WERI-Rb-1 (cell line): ENCODE results near the gene APP.

ENCODE experiments used
- DNase-seq: peaks from one replicate; pipeline ENCODE4 v3.0.0-alpha.2; 2020
- H3K27ac ChIP-seq: fragments of 250-450 bp; sonication (Bioruptor Pico); 2 replicates; pipeline ENCODE4 v1.5.1; 2020; ENCODE audit warnings: mild to moderate bottlenecking, moderate library complexity
- H3K27me3 ChIP-seq: fragments of 250-450 bp; sonication (Bioruptor Pico); 2 replicates; pipeline ENCODE4 v1.5.1; 2021; ENCODE audit warnings: mild to moderate bottlenecking, low read depth, moderate library complexity; ENCODE audit not compliant: insufficient read depth, severe bottlenecking
- H3K36me3 ChIP-seq: fragments of 250-450 bp; sonication (Bioruptor Pico); 2 replicates; pipeline ENCODE4 v1.5.1; 2020; ENCODE audit warnings: mild to moderate bottlenecking, moderate library complexity
- H3K4me3 ChIP-seq: 2 replicates; pipeline ENCODE4 v1.5.1; 2011; ENCODE audit warnings: low read depth, mild to moderate bottlenecking, control low read depth, low read length
- H3K9me3 ChIP-seq: fragments of 250-450 bp; sonication (Bioruptor Pico); 2 replicates; pipeline ENCODE4 v1.5.1; 2021; ENCODE audit warnings: mild to moderate bottlenecking, moderate library complexity; ENCODE audit not compliant: severe bottlenecking
- TF ChIP-seq, protein P1 (sequence below): IDR thresholded peaks from 2 replicates; pipeline ENCODE4 v1.5.1; 2011; ENCODE audit warnings: low read depth, mild to moderate bottlenecking, control low read depth, inconsistent platforms, low read length

Gene APP

DNA sequence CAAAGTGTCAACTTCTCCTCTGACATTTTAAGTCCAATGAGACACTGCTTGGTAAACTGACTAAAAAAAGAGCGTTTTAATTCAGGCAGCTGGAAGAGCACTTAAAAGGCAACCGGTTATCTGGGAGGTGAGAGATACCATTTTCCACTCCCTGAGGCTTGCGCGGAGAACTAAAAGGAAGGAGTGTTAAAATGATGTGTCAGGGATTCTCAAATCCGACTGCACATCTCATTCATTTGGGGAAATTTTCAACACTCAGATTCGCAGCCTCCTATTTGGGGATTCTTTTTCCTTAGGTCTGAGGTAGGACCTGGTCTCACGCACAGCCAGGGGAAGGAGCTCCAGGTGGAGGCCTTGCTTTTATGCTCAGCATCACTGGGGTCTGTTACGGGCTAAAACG, 281.9 kb downstream of the APP start:
- Histone ChIP-seq H3K36me3 (peaks cover 87% of the 10 kb centered on the region), H3K27me3 (no peaks in the 10 kb centered on the region), H3K4me3 (no peak overlapping the region), H3K27ac (no peak overlapping the region), H3K9me3 (no peaks in the 10 kb centered on the region)
- no peak for DNase-seq
- TF ChIP-seq, protein P1, sequence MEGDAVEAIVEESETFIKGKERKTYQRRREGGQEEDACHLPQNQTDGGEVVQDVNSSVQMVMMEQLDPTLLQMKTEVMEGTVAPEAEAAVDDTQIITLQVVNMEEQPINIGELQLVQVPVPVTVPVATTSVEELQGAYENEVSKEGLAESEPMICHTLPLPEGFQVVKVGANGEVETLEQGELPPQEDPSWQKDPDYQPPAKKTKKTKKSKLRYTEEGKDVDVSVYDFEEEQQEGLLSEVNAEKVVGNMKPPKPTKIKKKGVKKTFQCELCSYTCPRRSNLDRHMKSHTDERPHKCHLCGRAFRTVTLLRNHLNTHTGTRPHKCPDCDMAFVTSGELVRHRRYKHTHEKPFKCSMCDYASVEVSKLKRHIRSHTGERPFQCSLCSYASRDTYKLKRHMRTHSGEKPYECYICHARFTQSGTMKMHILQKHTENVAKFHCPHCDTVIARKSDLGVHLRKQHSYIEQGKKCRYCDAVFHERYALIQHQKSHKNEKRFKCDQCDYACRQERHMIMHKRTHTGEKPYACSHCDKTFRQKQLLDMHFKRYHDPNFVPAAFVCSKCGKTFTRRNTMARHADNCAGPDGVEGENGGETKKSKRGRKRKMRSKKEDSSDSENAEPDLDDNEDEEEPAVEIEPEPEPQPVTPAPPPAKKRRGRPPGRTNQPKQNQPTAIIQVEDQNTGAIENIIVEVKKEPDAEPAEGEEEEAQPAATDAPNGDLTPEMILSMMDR: no peak

DNA sequence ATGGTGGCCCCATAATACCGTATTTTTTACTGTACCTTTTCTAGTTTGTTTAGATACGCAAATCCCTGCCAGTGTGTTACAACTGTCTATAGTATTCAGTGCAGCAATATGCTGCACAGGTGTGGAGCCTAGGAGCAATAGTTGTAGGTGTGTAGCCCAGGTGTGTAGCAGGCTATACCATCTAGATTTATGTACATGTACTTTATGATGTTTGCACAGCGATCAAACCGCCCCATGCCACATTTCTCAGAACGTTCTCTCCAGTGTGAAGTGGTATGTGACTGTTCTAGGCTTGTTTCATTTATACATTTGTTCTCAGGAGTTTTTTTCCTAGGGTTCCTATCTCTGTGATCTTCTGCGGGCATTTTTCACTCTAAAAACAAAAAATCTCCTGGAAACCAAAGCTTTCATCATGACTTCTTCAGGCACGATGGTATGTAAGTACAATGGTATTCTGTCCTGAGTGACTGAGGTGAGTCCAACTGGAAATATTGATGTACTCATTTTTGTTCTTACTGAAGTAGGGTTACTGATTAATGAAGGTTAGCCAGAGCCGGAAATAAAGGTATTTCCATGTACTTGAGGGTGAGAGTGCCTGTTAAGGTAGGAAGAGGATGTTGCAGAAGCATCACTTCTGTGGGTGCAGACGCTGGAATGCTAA, 282.8 kb downstream of the APP start:
- DNase-seq: no peak
- TF ChIP-seq, protein P1: no peak
- Histone ChIP-seq H3K27me3 (no peaks in the 10 kb centered on the region), H3K36me3 (peaks cover 85% of the 10 kb centered on the region), H3K27ac (no peak overlapping the region), H3K9me3 (no peaks in the 10 kb centered on the region), H3K4me3 (no peak overlapping the region)

DNA sequence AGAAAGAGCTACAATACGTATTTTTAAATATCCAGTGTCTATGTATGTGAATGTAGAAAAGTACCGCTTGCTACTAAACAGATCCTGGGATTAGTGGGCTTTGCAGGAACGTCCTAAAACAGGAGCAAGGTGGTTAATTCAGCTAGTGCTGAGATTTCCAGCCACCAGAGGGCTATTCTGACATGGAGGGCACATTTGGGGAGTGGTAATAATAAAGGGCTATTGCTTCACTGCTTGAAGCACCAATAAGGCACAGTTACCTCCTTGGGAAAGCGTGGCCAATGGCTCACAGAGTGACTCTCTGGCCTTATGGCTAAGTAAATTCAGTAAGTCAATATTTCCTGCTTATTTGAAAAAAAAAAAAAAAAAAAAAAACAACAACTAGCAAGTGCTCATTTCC, 283.4 kb downstream of the APP start:
- peaks cover 85% of the 10 kb centered on the region for H3K36me3 ChIP-seq
- DNase-seq: peak; percentile 36
- TF ChIP-seq, protein P1: peak; percentile 36
- no peak overlapping the region for H3K27ac ChIP-seq
- H3K9me3 ChIP-seq: no peaks in the 10 kb centered on the region
- H3K27me3 ChIP-seq: no peaks in the 10 kb centered on the region
- no peak overlapping the region for H3K4me3 ChIP-seq

DNA sequence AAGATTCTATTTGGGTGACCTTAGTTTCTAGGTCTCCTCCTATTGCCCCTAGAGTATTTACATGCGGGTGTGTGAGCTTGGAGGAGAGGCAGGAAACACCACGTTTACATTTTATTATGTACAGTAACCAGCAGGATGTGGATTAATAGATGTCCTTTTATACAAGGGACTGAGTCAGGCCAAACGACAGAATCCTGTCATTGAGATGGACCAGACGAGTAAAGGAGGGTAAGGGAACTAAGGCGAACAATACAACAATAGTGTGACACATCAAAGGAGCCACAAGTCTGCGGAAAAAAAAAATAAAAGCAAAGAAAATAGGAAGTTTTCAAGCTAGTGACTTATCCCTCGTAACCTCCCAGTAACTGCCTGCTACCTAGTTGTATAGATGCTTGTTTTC, 284.7 kb downstream of the APP start:
- Histone ChIP-seq H3K9me3 (no peaks in the 10 kb centered on the region), H3K27ac (no peak overlapping the region), H3K36me3 (peaks cover 85% of the 10 kb centered on the region), H3K27me3 (no peaks in the 10 kb centered on the region), H3K4me3 (no peak overlapping the region)
- no peak for DNase-seq
- TF ChIP-seq, protein P1: no peak

DNA sequence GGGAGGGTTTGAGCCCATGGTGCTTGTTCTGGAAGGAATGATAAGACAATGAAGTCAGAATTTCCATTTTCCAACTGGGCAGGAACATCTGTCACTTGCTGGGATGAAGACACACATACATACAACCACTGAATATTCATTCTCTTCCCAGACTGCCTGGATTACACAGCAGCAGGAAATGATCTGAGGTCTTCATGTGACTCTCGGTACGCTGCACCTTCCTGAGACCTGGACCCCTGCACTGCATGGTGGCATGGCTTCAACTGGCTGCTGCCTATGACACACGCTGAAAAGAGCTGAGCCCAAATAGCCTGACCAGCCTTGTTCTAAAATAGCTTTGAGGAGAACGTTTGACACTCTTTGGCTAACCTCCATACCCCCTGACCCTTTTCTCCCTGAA, 285.2 kb downstream of the APP start:
- Histone ChIP-seq H3K36me3 (peaks cover 85% of the 10 kb centered on the region), H3K9me3 (no peaks in the 10 kb centered on the region), H3K27me3 (no peaks in the 10 kb centered on the region), H3K27ac (no peak overlapping the region), H3K4me3 (no peak overlapping the region)
- no peak for DNase-seq
- TF ChIP-seq, protein P1: no peak

DNA sequence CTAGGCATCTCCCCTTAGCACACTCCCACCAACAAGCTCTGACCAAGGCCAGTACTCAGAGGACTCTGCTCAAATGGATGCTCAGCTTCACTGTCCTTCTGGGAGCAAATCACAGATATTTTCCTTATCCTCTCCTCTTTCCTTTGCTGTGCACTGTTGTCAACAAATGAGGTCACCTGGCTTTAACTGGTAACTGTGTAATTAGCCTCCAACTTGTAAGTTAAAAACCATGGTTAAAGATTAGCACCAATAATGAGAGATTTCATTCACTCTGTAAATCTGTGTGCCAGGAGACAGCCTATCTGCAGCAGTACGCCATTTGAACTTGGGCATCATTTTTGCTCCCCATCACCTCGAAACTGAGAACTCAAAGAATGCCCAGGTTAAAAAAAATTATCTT, 286.3 kb downstream of the APP start:
- Histone ChIP-seq H3K4me3 (no peak overlapping the region), H3K27me3 (no peaks in the 10 kb centered on the region), H3K27ac (no peak overlapping the region; the same call in 1 of the 2 replicates), H3K9me3 (no peaks in the 10 kb centered on the region), H3K36me3 (peaks cover 78% of the 10 kb centered on the region)
- no peak for DNase-seq
- TF ChIP-seq, protein P1: no peak
